Fibroblast of villous mesenchyme (primary cell): Measurements from ENCODE around the gene RNLS. TPM values are rescaled to one million over a fixed set of nuclear protein-coding genes. Genes with fewer than 3 reads are reported as not detected.
"Not testable (repeated sequence)": the region's sequence is repeated elsewhere in the genome, so short reads cannot be mapped to it uniquely, and the experiment has no call there.

Experiments
- DNase-seq: peaks from one replicate; pipeline ENCODE4 v3.0.0-alpha.2; 2010; ENCODE audit warnings: low read depth
- H3K4me3 ChIP-seq: 2 replicates; pipeline ENCODE4 v1.5.1; 2011; ENCODE audit warnings: low read depth, mild to moderate bottlenecking, low read length
- total RNA-seq: library from RNA; depleted of rRNA; stranded (reverse); fragments of >200 nt; gene quantifications from 2 replicates; pipeline ENCODE4 v1.2.3, GENCODE V29; 2012
- TF ChIP-seq, protein P1 (sequence below): IDR thresholded peaks from 2 replicates; pipeline ENCODE4 v1.5.1; 2012; ENCODE audit warnings: low read depth, mild to moderate bottlenecking, low read length; ENCODE audit not compliant: insufficient read depth

RNLS gene
- total RNA-seq, 1 donor, result 14.2 TPM

DNA sequence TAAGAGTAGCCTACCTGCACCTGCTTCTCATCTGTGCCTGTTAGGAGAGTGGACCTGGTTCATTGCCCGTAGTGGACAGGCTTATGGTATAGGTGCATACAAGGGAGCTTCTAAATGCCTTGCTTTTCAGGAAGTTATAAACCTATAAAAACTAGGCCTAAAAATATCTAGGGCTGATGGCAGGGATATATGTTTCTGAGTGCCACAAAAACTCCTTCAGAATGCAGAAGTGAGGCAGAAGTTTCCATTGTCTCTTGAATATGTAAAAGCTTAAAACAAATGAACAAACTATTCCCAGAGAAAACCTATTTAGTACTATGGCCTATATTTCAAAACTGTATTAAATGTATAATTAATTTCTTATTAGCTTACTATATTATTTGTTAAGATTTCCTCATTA lies 91.8 kb downstream of the RNLS start:
- TF ChIP-seq, protein P1, sequence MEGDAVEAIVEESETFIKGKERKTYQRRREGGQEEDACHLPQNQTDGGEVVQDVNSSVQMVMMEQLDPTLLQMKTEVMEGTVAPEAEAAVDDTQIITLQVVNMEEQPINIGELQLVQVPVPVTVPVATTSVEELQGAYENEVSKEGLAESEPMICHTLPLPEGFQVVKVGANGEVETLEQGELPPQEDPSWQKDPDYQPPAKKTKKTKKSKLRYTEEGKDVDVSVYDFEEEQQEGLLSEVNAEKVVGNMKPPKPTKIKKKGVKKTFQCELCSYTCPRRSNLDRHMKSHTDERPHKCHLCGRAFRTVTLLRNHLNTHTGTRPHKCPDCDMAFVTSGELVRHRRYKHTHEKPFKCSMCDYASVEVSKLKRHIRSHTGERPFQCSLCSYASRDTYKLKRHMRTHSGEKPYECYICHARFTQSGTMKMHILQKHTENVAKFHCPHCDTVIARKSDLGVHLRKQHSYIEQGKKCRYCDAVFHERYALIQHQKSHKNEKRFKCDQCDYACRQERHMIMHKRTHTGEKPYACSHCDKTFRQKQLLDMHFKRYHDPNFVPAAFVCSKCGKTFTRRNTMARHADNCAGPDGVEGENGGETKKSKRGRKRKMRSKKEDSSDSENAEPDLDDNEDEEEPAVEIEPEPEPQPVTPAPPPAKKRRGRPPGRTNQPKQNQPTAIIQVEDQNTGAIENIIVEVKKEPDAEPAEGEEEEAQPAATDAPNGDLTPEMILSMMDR, result no peak
- DNase-seq, result no peak
- no peak overlapping the region for H3K4me3 ChIP-seq

DNA sequence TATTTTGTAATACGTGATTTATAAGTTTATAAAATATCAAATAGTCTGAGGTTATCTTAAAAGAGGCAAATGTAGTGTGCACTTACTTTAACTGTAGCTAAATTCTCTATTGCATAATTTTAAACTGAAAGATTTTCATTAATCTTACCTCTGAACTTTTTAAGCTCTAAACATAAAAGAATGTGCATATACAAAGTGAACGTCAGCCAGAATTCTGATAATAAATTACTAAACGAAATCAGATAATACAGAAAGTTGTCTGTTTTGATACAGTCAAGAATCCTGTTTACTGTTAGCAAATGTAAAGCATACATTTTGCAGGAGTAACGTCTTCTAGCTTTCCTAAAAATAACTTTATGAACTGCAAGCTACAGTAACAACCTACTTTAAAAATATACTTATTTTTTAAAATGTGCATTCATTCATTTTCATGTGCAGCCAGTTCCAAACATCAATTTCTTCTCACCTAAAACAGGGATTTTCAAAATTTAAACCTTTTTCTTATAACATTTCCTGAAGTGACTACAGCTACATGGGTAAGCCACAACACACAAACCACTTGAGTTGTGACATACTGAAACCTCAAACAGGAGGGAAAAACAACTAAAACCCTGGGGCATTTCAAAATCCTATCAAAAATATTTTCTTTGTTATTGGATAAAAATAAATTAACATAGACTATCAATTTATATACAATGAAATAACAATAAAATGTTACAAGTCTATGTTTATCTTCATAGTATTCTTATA lies 92.7 kb downstream of the RNLS start:
- DNase-seq, result no peak
- TF ChIP-seq, protein P1, result no peak
- H3K4me3 ChIP-seq, result no peak overlapping the region

DNA sequence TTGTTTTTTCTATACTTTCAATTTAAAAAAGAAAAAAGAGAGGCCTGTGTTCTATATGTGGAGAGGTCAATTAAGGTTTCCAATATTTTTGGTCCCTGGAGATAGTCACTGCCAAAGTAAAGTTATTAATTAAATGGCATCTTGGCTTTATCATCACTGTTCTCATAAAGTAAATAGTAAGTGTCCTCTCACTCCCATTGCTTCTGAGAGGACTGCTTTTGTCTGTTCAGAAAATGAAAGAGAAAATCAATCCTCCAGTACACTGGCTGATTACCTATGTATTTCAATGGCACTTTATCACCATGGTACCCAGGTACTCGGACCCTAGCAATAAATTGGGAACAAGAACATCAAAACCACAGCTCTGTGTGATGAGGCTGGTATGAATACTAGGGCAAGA lies 94.0 kb downstream of the RNLS start:
- H3K4me3 ChIP-seq, result no peak overlapping the region
- no peak for DNase-seq
- TF ChIP-seq, protein P1, result no peak

DNA sequence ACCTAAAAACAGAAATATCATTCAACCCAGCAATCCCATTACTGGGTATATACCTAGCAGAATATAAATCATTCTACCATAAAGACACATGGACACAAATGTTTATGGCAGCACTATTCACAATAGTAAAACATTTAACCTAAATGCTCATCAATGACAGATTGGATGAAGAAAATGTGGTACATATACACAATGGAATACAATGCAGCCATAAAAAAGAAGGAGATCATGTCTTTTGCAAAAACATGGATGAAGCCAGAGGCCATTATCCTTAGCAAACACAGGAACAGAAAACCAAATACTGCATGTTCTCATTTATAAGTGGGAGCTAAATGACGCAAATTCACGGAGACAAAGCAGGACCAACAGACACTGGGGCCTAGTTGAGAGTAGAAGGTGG lies 96.3 kb downstream of the RNLS start:
- DNase-seq, result not testable (repeated sequence)

DNA sequence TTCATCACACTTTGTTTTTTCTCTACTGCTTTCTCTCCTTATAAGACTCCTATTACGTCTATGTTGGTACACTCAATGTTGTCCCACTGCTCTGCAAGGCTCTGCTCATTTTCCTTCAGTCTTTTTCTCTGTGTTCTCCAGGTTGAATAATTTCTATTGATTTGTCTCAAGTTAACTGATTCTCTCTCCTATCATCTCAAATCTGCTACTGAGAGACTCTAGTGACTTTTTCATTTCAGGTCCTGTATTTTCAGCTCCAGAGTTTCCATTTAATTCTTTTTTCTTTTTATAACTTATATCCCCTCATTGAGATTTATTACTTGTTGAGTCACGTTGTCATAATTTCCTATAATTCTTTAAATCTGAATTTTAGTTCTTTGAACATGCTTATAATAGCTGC lies 100.9 kb downstream of the RNLS start:
- TF ChIP-seq, protein P1, result no peak
- no peak overlapping the region for H3K4me3 ChIP-seq
- DNase-seq, result no peak

More for the DNA sequence above, 96.3 kb downstream of the RNLS start:
- not testable (repeated sequence) for H3K4me3 ChIP-seq

DNA sequence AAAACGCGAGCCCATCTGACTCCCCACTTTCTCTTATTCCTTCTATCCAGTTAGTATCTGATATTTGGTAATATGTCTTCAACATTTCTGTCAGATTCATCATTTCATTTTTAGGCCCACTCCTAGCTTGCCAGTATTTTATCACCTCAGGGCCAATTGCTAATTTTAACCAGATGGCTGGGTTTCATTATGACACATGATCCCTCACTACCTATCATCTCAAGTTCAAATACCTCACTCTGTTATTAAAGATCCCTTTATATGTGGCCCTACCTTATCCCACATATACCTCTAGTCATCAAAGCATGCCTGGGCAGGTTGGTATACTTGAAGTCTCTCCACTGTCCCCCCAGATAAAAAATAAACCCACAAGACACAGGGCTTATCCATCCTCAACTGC lies 104.9 kb downstream of the RNLS start:
- DNase-seq, result no peak
- TF ChIP-seq, protein P1, result no peak
- no peak overlapping the region for H3K4me3 ChIP-seq

DNA sequence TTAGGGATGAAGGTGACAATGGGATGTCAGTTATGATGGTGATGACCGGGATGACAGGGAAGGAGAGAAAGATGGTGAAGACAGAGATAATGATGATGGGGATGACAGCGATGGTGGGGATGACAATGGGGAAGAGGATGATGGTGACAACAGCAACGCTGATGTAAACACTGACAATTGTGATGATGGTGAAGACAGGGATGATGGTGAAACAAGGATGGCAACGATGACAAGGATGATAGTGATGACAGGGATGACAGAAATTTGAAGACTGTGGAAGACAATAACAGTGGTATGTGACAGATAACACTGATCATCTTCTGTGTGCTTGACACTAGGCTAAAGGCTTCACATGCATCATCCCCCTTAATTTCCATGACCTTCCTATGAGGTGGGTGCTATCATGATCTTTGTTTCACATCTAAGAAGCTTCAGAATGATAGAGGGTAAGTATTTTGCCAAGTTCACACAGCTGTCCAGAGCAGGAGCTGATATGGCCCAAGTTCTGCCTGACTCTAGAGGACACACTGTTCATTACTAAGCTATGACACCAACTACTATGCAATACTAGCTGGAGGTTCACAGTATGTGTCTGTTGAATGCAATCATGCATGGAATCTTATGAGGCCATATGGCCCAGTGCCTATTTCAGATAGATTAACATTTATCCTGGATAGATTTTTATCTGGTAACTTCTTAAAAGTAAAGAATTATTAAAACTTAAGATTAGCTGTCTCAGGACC lies 105.6 kb downstream of the RNLS start:
- no peak for DNase-seq
- TF ChIP-seq, protein P1, result no peak
- H3K4me3 ChIP-seq, result no peak overlapping the region
